Measurements from ENCODE around the gene GRK1.

Gene GRK1

GRCh38 chr13:113651511-113652403, 15.3 kb upstream of the GRK1 start:
- no peaks in the 10 kb centered on the region for H3K9me3 ChIP-seq (ENCODE audit: control insufficient read depth, insufficient read depth, low read length)
- H3K36me3 ChIP-seq (ENCODE audit: control insufficient read depth, insufficient read depth, low read length): no peaks in the 10 kb centered on the region
- no peak overlapping the region for H3K9ac ChIP-seq (ENCODE audit: low read depth, low read length)
- H3K4me1 ChIP-seq (ENCODE audit: control insufficient read depth, insufficient read depth, low read length): no peaks in the 10 kb centered on the region
- no peak overlapping the region for H3K27ac ChIP-seq (ENCODE audit: low read depth, low read length)
- no peak overlapping the region for H3K4me3 ChIP-seq (ENCODE audit: low read depth, low read length)
- H3K27me3 ChIP-seq (ENCODE audit: control insufficient read depth, insufficient read depth, low read length): no peaks in the 10 kb centered on the region

- Histone ChIP-seq H3K27ac (ENCODE audit: low read depth, low read length) (no peak overlapping the region), H3K9me3 (ENCODE audit: control insufficient read depth, insufficient read depth, low read length) (no peaks in the 10 kb centered on the region), H3K9ac (ENCODE audit: low read depth, low read length) (no peak overlapping the region), H3K27me3 (ENCODE audit: control insufficient read depth, insufficient read depth, low read length) (no peaks in the 10 kb centered on the region), H3K36me3 (ENCODE audit: control insufficient read depth, insufficient read depth, low read length) (no peaks in the 10 kb centered on the region), H3K4me1 (ENCODE audit: control insufficient read depth, insufficient read depth, low read length) (no peaks in the 10 kb centered on the region), H3K4me3 (ENCODE audit: low read depth, low read length) (no peak overlapping the region)
Measured at GRCh38 chr13:113652404-113653263, 14.4 kb upstream of the GRK1 start.

GRCh38 chr13:113653264-113654174, 13.5 kb upstream of the GRK1 start:
- no peaks in the 10 kb centered on the region for H3K36me3 ChIP-seq (ENCODE audit: control insufficient read depth, insufficient read depth, low read length)
- no peak overlapping the region for H3K4me3 ChIP-seq (ENCODE audit: low read depth, low read length)
- no peaks in the 10 kb centered on the region for H3K27me3 ChIP-seq (ENCODE audit: control insufficient read depth, insufficient read depth, low read length)
- no peaks in the 10 kb centered on the region for H3K9me3 ChIP-seq (ENCODE audit: control insufficient read depth, insufficient read depth, low read length)
- H3K4me1 ChIP-seq (ENCODE audit: control insufficient read depth, insufficient read depth, low read length): no peaks in the 10 kb centered on the region
- no peak overlapping the region for H3K9ac ChIP-seq (ENCODE audit: low read depth, low read length)
- H3K27ac ChIP-seq (ENCODE audit: low read depth, low read length): no peak overlapping the region

DNA sequence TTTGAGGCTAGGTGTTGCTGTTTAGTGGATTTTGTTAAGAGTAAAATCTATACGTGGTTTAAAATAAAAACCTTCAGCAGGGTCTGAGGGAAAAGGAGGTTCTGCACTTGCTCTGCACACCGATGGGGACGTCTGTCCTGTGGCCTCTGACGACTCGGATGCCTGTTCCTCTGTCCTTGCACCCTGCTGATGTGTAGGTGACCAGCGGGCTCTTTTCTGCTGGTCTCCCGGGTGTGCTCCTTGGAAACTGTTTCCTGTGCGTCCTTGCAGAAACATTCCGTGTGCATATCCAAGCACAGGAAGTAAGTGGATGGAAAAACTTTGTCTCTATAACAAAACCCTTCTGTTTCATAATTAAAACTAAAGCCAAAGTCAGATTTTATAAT, 12.9 kb upstream of the GRK1 start:
- no peaks in the 10 kb centered on the region for H3K9me3 ChIP-seq (ENCODE audit: control insufficient read depth, insufficient read depth, low read length)
- H3K27me3 ChIP-seq (ENCODE audit: control insufficient read depth, insufficient read depth, low read length): no peaks in the 10 kb centered on the region
- no peak overlapping the region for H3K9ac ChIP-seq (ENCODE audit: low read depth, low read length)
- no peak overlapping the region for H3K27ac ChIP-seq (ENCODE audit: low read depth, low read length)
- no peak overlapping the region for H3K4me3 ChIP-seq (ENCODE audit: low read depth, low read length)
- no peaks in the 10 kb centered on the region for H3K4me1 ChIP-seq (ENCODE audit: control insufficient read depth, insufficient read depth, low read length)
- no peaks in the 10 kb centered on the region for H3K36me3 ChIP-seq (ENCODE audit: control insufficient read depth, insufficient read depth, low read length)

DNA sequence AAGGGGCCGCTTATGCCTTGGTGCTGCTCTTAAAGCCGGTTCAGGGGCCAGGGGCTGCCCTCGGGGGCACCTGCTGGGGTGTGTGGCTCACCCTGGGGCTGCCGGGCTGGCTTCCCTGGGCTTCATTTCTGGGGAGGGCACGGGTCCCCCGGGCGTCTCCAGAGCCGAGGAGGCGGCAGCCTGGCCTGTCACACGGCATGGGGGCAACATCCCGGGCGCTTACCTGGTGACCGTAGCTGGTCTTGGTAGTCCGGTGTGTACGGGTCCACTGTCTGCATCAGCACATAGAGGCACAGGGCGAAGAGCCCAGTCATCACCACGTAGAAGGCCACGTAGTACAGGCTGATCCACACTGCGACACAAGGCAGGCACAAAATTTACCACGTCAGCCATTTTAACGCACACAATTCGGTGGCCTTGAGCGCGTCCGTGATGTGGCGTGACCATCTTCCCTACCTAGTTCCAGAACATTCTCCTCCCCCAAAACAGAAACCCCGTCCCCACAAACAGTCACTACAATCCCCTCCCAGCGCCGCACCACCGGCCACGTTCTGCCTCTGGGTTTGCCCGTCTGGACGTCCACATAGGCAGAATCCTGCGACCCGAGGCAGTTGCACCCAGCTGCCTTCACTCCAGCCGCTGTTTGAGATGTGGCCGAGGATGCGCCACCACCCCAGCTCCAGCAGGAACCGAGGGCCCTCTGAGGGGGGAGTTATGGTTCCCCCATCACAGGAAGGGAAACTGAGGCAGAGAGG, 12.3 kb upstream of the GRK1 start:
- no peaks in the 10 kb centered on the region for H3K9me3 ChIP-seq (ENCODE audit: control insufficient read depth, insufficient read depth, low read length)
- H3K27me3 ChIP-seq (ENCODE audit: control insufficient read depth, insufficient read depth, low read length): no peaks in the 10 kb centered on the region
- no peak overlapping the region for H3K4me3 ChIP-seq (ENCODE audit: low read depth, low read length)
- H3K36me3 ChIP-seq (ENCODE audit: control insufficient read depth, insufficient read depth, low read length): no peaks in the 10 kb centered on the region
- H3K27ac ChIP-seq (ENCODE audit: low read depth, low read length): no peak overlapping the region
- H3K9ac ChIP-seq (ENCODE audit: low read depth, low read length): no peak overlapping the region
- no peaks in the 10 kb centered on the region for H3K4me1 ChIP-seq (ENCODE audit: control insufficient read depth, insufficient read depth, low read length)

DNA sequence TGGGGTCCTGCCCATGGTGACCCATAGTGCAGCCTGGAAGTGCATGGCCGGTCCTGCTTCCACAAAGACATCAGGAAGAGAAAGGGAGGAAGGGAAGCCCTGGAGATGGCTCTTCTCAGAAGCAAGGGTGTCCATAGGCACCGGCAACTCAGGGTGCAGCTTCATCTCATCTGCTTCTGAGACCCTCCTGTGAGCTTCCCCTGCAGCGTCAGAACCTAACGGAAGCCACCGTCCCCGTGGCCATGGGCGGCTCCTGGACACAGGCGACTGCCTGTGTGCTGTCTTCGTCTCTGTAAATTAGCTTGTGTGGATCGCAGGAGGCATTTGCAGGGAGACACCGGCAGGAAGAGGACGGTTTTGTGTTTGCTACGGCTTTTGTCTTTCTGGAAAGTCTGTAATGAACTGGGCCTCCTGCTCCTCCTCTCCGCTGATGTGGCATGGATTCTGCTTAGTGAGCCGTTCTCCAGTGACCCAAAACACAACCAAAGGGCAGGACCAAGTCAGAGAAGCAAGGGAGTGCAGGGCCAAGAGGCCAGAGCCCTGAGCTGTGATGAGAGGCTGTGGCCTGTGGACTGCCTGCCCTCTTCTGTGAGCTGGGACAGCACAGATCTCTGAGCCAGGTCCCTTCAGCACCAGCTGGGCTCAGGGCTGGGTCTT, 11.5 kb upstream of the GRK1 start:
- no peaks in the 10 kb centered on the region for H3K9me3 ChIP-seq (ENCODE audit: control insufficient read depth, insufficient read depth, low read length)
- H3K27me3 ChIP-seq (ENCODE audit: control insufficient read depth, insufficient read depth, low read length): no peaks in the 10 kb centered on the region
- no peak overlapping the region for H3K4me3 ChIP-seq (ENCODE audit: low read depth, low read length)
- H3K9ac ChIP-seq (ENCODE audit: low read depth, low read length): no peak overlapping the region
- no peaks in the 10 kb centered on the region for H3K4me1 ChIP-seq (ENCODE audit: control insufficient read depth, insufficient read depth, low read length)
- H3K27ac ChIP-seq (ENCODE audit: low read depth, low read length): no peak overlapping the region
- no peaks in the 10 kb centered on the region for H3K36me3 ChIP-seq (ENCODE audit: control insufficient read depth, insufficient read depth, low read length)

DNA sequence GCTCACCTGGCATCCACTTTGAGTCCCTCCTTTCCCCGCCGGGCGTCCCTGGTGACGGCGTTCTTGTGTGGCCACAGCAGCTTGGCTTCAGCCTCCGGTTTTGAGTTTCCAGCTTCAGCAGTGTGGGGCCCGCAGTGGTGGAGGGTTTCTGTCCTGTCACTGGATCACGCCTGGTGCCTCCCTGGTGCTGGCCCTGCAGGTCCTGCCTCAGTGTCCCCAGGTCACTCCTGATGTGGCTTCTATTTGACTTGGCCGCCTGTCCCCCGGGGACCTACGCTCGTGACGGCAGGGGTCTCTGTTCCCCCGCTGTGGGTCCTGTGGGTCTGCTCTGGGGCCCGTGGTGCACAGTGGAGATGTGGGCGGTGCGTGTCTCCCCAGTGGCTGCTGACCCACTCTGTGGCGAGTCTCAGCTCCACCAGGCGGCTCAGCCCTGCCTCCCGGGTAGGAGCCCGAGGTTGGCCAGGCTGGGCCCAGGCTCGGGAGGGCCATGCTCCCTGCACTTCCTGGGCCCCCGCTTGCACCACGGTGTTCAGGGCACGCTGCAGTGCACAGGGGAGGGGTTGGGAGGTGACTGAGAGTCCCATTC, 10.9 kb upstream of the GRK1 start:
- Histone ChIP-seq H3K36me3 (ENCODE audit: control insufficient read depth, insufficient read depth, low read length) (no peaks in the 10 kb centered on the region), H3K4me3 (ENCODE audit: low read depth, low read length) (no peak overlapping the region), H3K9me3 (ENCODE audit: control insufficient read depth, insufficient read depth, low read length) (no peaks in the 10 kb centered on the region), H3K4me1 (ENCODE audit: control insufficient read depth, insufficient read depth, low read length) (no peaks in the 10 kb centered on the region), H3K27me3 (ENCODE audit: control insufficient read depth, insufficient read depth, low read length) (no peaks in the 10 kb centered on the region), H3K27ac (ENCODE audit: low read depth, low read length) (no peak overlapping the region), H3K9ac (ENCODE audit: low read depth, low read length) (no peak overlapping the region)

GRCh38 chr13:113656831-113657671, 10.0 kb upstream of the GRK1 start:
- Histone ChIP-seq H3K27ac (ENCODE audit: low read depth, low read length) (no peak overlapping the region), H3K36me3 (ENCODE audit: control insufficient read depth, insufficient read depth, low read length) (no peaks in the 10 kb centered on the region), H3K27me3 (ENCODE audit: control insufficient read depth, insufficient read depth, low read length) (no peaks in the 10 kb centered on the region), H3K9me3 (ENCODE audit: control insufficient read depth, insufficient read depth, low read length) (no peaks in the 10 kb centered on the region), H3K4me1 (ENCODE audit: control insufficient read depth, insufficient read depth, low read length) (no peaks in the 10 kb centered on the region), H3K4me3 (ENCODE audit: low read depth, low read length) (no peak overlapping the region), H3K9ac (ENCODE audit: low read depth, low read length) (no peak overlapping the region)
